Skeletal muscle tissue (tissue), 4 donors: ENCODE results near the gene USP28. TPM values are rescaled to one million over a fixed set of nuclear protein-coding genes. Genes with fewer than 3 reads are reported as not detected.

ENCODE experiments used
- H3K27ac ChIP-seq: one replicate; pipeline ENCODE4 v1.7.0; 2013; ENCODE audit warnings: mild to moderate bottlenecking, low read depth, low read length, inconsistent platforms
- H3K27me3 ChIP-seq, 3 donors: one replicate each; pipeline ENCODE4 v1.7.0; 2013; ENCODE audit warnings: low read length in 3 of 3; ENCODE audit not compliant: control insufficient read depth in 3 of 3, insufficient read depth in 3 of 3
- H3K36me3 ChIP-seq, 3 donors: one replicate each; pipeline ENCODE4 v1.7.0; 2013; ENCODE audit warnings: low read length in 3 of 3; ENCODE audit not compliant: control insufficient read depth in 3 of 3, insufficient read depth in 3 of 3
- H3K4me1 ChIP-seq, 3 donors: one replicate each; pipeline ENCODE4 v1.7.0; 2013; ENCODE audit warnings: low read length in 3 of 3, mild to moderate bottlenecking in 3 of 3; ENCODE audit not compliant: control insufficient read depth in 3 of 3, insufficient read depth in 3 of 3
- H3K4me3 ChIP-seq, 3 donors: one replicate each; pipeline ENCODE4 v1.7.0; 2013; ENCODE audit warnings: low read length in 3 of 3
- H3K9ac ChIP-seq, 3 donors: one replicate each; pipeline ENCODE4 v1.7.0; 2013; ENCODE audit warnings: low read length in 3 of 3, mild to moderate bottlenecking in 3 of 3, moderate library complexity in 2 of 3, low read depth in 1 of 3
- H3K9me3 ChIP-seq, 3 donors: one replicate each; pipeline ENCODE4 v1.7.0; 2013; ENCODE audit warnings: low read length in 3 of 3; ENCODE audit not compliant: control insufficient read depth in 3 of 3
- total RNA-seq: library from RNA; depleted of rRNA; stranded (reverse); fragments of >200 nt; gene quantifications from one replicate; pipeline ENCODE4 v1.2.3, GENCODE V29; 2014
- donor health status: Osteomylitis.

The USP28 gene
- total RNA-seq, 1 donor from 2014 or later, result 91.9 TPM

GRCh38 chr11:113862435-113862834 lies 12.9 kb downstream of the USP28 start:
- H3K27ac ChIP-seq, result peak overlapping the region; percentile 8
- no peak overlapping the region for H3K9ac ChIP-seq
- H3K4me1 ChIP-seq, result peaks cover 11 to 25% (median 19%) of the 10 kb centered on the region in 3 donors
- H3K27me3 ChIP-seq, result no peaks in the 10 kb centered on the region
- H3K36me3 ChIP-seq, result peaks cover 0 to 5% (median 0%) of the 10 kb centered on the region in 3 donors
- no peaks in the 10 kb centered on the region for H3K9me3 ChIP-seq
- H3K4me3 ChIP-seq, result no peak overlapping the region

GRCh38 chr11:113859665-113860064 lies 15.7 kb downstream of the USP28 start:
- H3K27ac ChIP-seq, result no peak overlapping the region

DNA sequence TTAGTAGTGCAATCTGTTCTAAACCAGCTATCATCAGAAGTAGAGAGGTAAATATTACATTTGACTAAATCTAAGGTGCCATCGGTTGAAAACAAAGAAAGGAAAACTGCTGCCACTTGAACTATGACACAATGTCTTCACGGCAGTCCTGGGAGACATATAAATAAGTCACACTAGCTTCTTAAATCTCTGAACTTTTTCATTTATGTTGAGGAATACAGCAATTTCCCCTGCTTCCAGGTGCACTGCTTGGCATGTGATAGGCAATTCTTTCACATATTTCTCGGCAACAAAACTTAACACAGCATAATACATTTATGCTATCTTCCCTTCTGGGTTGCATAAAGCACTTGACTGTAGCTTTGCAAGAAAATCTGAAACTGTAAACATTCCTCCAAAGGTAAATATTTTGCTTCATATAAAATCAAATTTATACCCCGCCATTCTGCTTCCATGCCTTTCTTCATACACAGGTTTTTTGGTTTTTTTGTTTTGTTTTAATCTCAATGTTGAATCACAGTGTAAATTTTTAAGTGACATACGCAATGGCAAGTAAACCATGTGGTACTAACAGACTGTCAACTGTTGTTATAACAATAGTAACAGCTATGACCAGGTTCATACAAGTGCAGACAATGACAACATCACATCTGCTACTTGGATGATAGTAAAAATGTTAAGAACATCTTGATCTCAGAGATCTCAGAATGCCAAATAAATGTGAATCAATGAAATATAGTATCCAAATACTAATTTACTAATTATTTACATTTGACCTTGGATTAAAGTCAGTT lies 18.2 kb downstream of the USP28 start:
- H3K9me3 ChIP-seq, result no peaks in the 10 kb centered on the region
- no peaks in the 10 kb centered on the region for H3K27me3 ChIP-seq
- peak overlapping the region; percentile 42 for H3K27ac ChIP-seq
- H3K4me3 ChIP-seq, result no peak overlapping the region
- no peak overlapping the region for H3K9ac ChIP-seq
- peaks cover 3 to 4% (median 4%) of the 10 kb centered on the region in 3 donors for H3K36me3 ChIP-seq
- peaks cover 8 to 16% (median 9%) of the 10 kb centered on the region in 3 donors for H3K4me1 ChIP-seq

More at GRCh38 chr11:113859665-113860064, 15.7 kb downstream of the USP28 start:
- Histone ChIP-seq H3K36me3 (no peaks in the 10 kb centered on the region), H3K9ac (peak overlapping the region in 1 of 3 donors; percentile 47), H3K9me3 (no peaks in the 10 kb centered on the region), H3K27me3 (no peaks in the 10 kb centered on the region), H3K4me1 (peaks cover 8 to 19% (median 12%) of the 10 kb centered on the region in 3 donors), H3K4me3 (no peak overlapping the region)

- peak overlapping the region; percentile 46 for H3K27ac ChIP-seq
- no peak overlapping the region for H3K9ac ChIP-seq
- H3K4me3 ChIP-seq, result no peak overlapping the region
- no peaks in the 10 kb centered on the region for H3K27me3 ChIP-seq
- H3K9me3 ChIP-seq, result no peaks in the 10 kb centered on the region
- peaks cover 8 to 10% (median 9%) of the 10 kb centered on the region in 3 donors for H3K36me3 ChIP-seq
- peaks cover 8 to 12% (median 8%) of the 10 kb centered on the region in 3 donors for H3K4me1 ChIP-seq
Observed at GRCh38 chr11:113855803-113856202, 19.6 kb downstream of the USP28 start.

GRCh38 chr11:113850188-113850587 lies 25.2 kb downstream of the USP28 start:
- no peaks in the 10 kb centered on the region for H3K9me3 ChIP-seq
- H3K36me3 ChIP-seq, result peaks cover 16 to 33% (median 24%) of the 10 kb centered on the region in 3 donors
- no peak overlapping the region for H3K27ac ChIP-seq
- H3K9ac ChIP-seq, result no peak overlapping the region
- H3K4me3 ChIP-seq, result no peak overlapping the region
- peaks cover 0 to 12% (median 2%) of the 10 kb centered on the region in 3 donors for H3K4me1 ChIP-seq
- H3K27me3 ChIP-seq, result no peaks in the 10 kb centered on the region

DNA sequence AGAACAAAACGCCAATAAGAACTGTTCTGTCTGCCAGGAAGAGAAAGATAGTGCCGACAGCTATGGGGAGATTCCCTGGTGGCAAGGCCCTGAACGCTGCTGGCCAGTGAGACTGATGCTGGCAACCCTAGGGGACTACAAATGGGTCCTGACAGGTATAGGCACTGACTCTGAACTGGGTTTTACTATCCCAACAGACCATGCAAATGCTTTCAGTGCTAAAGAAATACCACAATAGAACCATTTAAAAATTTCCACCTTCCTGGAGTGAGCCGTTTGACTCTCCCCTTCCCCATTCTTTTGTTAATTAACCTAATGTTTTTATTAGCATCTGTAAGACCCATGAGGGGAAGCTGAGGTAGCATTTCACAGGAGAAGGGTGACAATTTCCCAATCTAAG lies 25.7 kb downstream of the USP28 start:
- no peak overlapping the region for H3K27ac ChIP-seq
- no peak overlapping the region for H3K9ac ChIP-seq
- H3K27me3 ChIP-seq, result no peaks in the 10 kb centered on the region
- H3K4me1 ChIP-seq, result peaks cover 0 to 12% (median 2%) of the 10 kb centered on the region in 3 donors
- H3K9me3 ChIP-seq, result no peaks in the 10 kb centered on the region
- peaks cover 16 to 33% (median 24%) of the 10 kb centered on the region in 3 donors for H3K36me3 ChIP-seq
- no peak overlapping the region for H3K4me3 ChIP-seq

- H3K27ac ChIP-seq, result peak overlapping the region; percentile 14
- H3K9me3 ChIP-seq, result no peaks in the 10 kb centered on the region
- peaks cover 16 to 33% (median 22%) of the 10 kb centered on the region in 3 donors for H3K36me3 ChIP-seq
- no peak overlapping the region for H3K9ac ChIP-seq
- H3K4me3 ChIP-seq, result no peak overlapping the region
- peaks cover 0 to 12% (median 2%) of the 10 kb centered on the region in 3 donors for H3K4me1 ChIP-seq
- no peaks in the 10 kb centered on the region for H3K27me3 ChIP-seq
Observed at GRCh38 chr11:113847580-113847979, 27.8 kb downstream of the USP28 start.

GRCh38 chr11:113847111-113847510 lies 28.3 kb downstream of the USP28 start:
- H3K4me3 ChIP-seq, result no peak overlapping the region
- H3K27ac ChIP-seq, result no peak overlapping the region
- H3K36me3 ChIP-seq, result peaks cover 12 to 29% (median 20%) of the 10 kb centered on the region in 3 donors
- H3K9ac ChIP-seq, result no peak overlapping the region
- no peaks in the 10 kb centered on the region for H3K27me3 ChIP-seq
- peaks cover 0 to 12% (median 2%) of the 10 kb centered on the region in 3 donors for H3K4me1 ChIP-seq
- no peaks in the 10 kb centered on the region for H3K9me3 ChIP-seq

DNA sequence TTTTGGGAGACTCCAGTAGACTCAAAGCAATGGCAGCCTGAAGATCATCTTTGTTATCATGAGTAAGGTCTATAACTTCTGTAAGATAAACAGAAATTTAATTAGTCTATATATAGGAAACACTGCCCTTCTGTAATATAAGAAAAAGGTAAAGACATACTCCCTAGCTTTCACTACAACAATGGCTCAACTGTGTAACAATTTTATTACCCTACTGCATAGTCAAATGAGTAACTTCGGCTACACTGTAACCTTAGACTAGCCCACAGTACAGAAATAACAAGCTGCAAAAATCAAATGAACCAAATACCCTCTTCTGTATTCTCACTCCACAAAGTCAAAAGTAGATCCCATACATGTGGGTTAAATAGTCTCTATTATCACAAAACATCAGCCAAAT lies 33.7 kb downstream of the USP28 start:
- no peak overlapping the region for H3K4me3 ChIP-seq
- H3K36me3 ChIP-seq, result peaks cover 20 to 35% (median 35%) of the 10 kb centered on the region in 3 donors
- H3K9ac ChIP-seq, result no peak overlapping the region
- H3K4me1 ChIP-seq, result peaks cover 0 to 7% (median 3%) of the 10 kb centered on the region in 3 donors
- H3K27me3 ChIP-seq, result no peaks in the 10 kb centered on the region
- no peak overlapping the region for H3K27ac ChIP-seq
- H3K9me3 ChIP-seq, result no peaks in the 10 kb centered on the region

DNA sequence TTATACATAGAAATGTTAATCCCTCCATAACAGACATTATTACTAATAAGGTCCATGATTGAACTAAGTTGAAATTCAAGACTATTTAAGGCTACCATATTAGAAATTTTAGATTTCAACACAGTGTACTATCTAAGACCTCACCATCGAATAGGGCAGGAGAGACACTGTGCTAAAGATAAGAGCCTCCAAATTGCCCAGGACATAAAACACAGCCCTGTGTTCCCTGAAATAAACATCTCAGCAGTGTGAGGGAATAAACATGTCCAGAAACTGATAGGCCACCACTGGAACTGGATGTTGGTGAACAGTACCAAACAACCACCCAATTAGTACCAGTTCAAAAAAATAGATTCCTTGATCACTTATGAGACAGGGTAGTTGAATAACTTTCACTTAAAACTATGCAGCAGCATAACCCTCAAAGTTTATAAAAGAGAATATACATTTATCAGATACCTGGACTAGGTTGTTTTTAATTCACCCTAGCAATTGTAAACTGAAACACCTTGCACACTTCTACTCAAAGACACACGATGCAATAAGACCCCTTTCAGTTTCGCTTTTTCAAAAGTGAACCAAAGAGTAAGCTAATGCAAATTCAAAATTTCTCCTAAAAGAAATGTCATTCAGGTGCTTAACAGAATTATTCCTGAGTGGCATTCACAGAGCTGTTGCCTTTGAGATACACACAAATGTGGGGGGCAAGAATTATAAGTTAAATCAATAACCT lies 34.3 kb downstream of the USP28 start:
- peaks cover 23 to 41% (median 40%) of the 10 kb centered on the region in 3 donors for H3K36me3 ChIP-seq
- no peak overlapping the region for H3K27ac ChIP-seq
- no peak overlapping the region for H3K9ac ChIP-seq
- H3K27me3 ChIP-seq, result no peaks in the 10 kb centered on the region
- no peak overlapping the region for H3K4me3 ChIP-seq
- H3K4me1 ChIP-seq, result peaks cover 0 to 7% (median 3%) of the 10 kb centered on the region in 3 donors
- H3K9me3 ChIP-seq, result no peaks in the 10 kb centered on the region
